ENCODE results near the gene OCEL1. TPM values are rescaled to one million over a fixed set of nuclear protein-coding genes. Genes with fewer than 3 reads are reported as not detected.
A peak's percentile ranks its signal among the peaks of the same experiment; 100 is the strongest.
"Not testable (repeated sequence)": the region's sequence is repeated elsewhere in the genome, so short reads cannot be mapped to it uniquely, and the experiment has no call there.

Gene OCEL1
- total RNA-seq, 1 experiment from 2014 or later = 1.6 TPM

DNA sequence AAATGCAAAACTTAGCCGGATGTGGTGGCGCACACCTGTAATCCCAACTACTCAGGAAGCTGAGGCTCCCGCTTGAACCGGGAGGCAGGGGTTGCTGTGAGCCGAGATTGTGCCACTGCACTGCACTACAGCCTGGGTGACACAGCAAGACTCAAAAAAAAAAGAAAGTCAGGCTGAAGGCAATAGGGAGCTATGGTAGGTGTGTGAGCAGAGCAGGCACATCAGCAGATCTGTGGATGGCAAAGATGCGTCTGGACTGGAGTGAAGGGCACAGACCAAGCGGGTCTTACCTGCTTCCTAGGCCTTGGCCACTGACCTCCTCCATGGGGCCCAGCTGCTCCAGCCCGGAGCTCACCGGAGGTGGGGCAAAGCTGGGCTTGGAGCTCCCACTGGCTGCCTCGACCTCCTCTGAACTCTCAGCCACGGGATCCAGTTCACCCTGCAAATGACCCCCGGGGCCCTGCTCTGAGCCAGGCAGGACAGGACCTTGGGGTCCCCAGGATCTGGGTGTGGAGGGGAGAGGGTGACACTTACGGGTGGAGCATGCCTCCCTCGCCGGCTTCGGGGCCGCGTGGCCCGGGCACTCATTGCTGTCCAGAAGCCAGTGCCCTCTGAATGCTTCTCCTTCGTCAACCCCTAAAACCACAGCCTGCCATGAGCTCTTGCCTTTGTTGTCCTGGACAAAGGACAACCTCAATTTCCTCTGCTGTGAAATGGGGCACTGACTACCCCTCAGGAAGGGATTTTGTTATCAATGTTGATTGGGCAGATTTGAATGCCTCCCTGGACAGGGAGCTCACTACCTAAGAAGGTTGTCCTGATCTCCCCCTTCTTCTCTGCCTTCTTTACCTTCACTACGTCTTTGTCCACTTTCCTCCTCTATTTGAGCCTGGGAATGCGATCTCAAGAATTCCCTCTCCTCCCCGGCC, 38.0 kb downstream of the OCEL1 start:
- no peak for DNase-seq (ENCODE audit: low read depth)

DNA sequence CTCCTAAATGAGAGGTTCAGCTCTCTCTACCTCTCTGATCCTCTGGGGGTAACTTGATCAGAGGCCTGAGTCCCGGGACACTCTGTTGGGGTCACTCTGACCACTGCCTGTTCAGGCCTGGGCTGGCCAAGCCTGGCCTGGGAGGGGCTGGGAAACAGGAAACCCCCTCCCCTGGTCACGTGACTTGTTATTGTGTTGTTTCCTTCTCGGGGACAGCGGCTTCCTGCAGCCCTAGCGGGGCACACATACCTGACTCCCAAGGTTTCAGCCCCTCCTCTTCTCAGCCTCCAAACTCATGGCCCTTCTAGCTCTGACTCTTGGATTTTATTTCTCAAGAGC, 38.6 kb downstream of the OCEL1 start, which contains the start of gene USHBP1:
TSS of gene USHBP1 (minus strand) at position 105 of the 339 bp plus-strand sequence. CDS start 446 bp downstream, outside the sequence.
- no peak for DNase-seq (ENCODE audit: low read depth)

DNA sequence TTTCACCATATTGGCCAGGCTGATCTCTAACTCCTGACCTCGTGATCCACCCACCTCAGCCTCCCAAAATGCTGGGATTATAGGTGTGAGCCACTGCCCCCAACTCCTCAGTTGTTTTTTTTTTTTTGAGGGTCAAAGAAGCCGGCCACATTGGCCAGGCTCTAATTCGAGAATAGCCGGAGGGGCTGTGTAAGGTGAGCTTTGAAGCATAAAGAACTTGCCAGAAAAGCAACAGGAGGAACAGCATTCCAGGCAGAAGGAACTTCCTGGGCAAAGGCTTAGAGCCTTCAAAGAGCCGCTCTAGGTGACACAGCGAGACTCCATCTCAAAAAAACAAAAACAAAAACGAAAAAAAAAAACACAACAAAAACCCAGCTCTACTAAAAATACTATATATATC, 40.0 kb downstream of the OCEL1 start:
- no peak for DNase-seq (ENCODE audit: low read depth)

DNA sequence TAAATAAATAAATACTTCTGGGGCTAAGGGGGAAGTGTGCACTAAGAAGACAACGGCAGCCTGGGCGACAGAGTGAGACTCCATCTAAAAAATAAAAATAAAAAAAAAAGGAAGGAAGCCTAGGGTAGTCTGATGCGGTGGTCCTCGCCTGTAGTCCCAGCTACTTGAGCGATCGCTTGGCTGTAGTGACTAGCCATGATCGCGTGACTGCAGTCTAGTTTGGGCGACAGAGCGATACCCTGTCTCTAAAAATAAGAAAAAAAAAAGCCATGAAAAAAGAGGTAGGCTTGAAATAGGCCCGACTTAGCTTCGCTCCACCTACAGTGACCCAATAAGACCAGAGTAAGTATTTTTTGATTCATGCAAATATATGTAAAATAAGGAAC, 40.6 kb downstream of the OCEL1 start:
- no peak for DNase-seq (ENCODE audit: low read depth)

DNA sequence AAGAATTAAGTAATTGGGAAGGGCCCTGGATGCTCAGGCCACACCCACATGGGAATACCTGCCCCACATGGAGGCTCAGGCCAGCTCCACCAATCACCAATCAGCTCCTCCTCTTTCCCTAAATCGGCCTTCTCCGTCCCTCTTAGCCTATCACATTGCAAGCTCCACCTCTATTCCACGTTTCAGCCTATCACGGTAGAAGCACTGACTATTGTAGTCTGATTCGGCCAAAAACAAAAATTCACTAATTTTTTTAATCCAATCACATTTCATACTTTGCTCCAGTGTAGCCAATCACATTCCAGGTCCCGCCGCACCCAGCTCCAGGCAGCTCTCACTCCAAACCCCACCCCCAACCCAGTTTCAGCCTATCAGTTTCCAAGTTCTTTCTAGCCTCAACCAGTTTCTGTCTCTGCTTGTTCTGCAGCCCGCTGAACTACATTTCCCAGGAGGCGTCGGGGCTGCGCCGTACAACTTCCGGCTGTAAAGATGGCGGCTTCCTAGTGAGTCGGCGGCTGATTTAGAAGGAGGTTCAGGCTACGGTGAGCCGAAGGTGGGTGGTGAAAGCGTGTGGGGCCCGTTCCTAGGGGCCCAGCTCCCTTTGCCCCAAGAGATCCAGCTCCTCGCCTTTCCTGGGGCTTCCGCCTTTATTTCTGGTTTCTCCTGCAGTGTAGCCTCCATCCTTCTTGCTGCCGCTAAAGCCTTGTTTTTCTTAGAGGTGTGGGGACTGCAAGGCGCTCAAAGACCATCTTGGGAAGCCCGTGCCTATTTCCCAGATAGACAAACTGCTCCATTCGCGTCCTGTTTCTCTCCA, 41.2 kb downstream of the OCEL1 start, which contains the start of gene BABAM1:
TSS of gene BABAM1 (plus strand) at position 469 of the 814 bp plus-strand sequence. CDS start 1,364 bp downstream, outside the sequence.
- DNase-seq (ENCODE audit: low read depth) = peak; percentile 98

DNA sequence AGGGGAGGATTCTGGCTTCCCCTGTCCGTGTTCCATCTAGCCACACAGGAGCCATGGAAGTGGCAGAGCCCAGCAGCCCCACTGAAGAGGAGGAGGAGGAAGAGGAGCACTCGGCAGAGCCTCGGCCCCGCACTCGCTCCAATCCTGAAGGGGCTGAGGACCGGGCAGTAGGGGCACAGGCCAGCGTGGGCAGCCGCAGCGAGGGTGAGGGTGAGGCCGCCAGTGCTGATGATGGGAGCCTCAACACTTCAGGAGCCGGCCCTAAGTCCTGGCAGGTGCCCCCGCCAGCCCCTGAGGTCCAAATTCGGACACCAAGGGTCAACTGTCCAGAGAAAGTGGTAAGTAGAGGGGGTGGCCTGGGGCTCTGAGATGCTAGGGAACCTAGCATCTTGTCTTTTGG, 42.7 kb downstream of the OCEL1 start:
- DNase-seq (ENCODE audit: low read depth) = no peak

DNA sequence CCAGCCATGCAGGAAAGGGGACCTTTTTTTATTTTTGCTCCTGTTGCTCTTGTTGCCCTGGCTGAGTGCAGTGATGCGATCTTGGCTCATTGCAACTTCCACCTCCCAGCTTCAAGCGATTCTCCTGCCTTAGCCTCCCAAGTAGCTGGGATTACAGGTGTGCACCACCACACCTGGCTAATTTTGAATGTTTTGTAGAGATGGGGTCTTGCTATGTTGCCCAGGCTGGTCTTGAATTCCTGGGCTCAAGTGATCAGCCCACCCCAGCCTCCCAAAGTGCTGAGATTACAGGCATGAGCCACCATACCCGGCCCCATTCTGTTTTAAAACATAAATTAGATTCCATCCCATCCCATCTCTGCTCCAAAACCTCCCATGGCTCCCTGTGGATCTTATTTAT, 48.9 kb downstream of the OCEL1 start:
- not testable (repeated sequence) for DNase-seq (ENCODE audit: low read depth)

DNA sequence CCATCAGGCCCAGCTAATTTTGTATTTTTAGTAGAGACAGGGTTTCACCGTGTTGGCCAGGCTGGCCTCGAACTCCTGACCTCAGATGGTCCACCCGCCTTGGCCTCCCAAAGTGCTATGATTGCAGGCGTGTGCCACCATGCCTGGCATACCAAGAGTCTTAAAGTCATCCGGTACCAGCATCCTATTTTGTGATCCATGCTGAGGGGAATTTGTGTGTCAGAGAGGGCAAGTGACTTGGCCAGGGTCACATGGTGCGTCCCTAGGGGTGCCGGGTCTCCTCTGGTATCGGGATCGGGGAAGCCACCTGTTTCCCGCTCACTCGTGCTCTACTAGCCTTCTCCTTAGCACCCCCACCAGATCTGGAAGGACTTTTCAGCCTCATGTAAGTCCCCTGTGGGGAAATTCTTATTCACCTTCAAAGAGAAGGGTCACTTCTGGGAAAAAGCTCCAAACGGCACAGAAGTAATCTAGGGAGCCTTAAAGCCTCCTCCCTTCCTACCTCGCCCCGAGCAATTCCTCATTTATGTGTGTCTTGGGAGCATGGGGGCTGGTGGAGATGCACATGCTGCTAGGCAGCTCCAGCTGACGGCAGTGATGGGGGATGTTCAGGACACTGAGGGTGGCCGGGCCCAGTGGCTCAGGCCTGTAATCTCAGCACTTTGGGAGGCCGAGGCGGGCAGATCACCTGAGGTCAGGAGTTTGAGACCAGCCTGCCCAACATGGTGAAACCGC, 49.6 kb downstream of the OCEL1 start:
- DNase-seq (ENCODE audit: low read depth) = no peak

Other genes with a start within 250 kb of the OCEL1 start
- gene CPAMD8, start 199.4 kb upstream of the OCEL1 start, total RNA-seq (2014; rRNA removed; shearing (Covaris generic)) = not detected in 2 replicates
- 11.5 and 17.5 TPM in 2 replicates for gene HAUS8, start 150.8 kb upstream of the OCEL1 start, total RNA-seq (2014; rRNA removed; shearing (Covaris generic))
- gene MYO9B, start 150.4 kb upstream of the OCEL1 start, total RNA-seq (2014; rRNA removed; shearing (Covaris generic)) = 25.0 and 27.5 TPM in 2 replicates
- 25.5 and 33.5 TPM in 2 replicates for gene USE1, start 10.9 kb upstream of the OCEL1 start, total RNA-seq (2014; rRNA removed; shearing (Covaris generic))
- gene NR2F6, start 19.7 kb downstream of the OCEL1 start, total RNA-seq (2014; rRNA removed; shearing (Covaris generic)) = 44.5 and 51.8 TPM in 2 replicates
- gene USHBP1, start 38.5 kb downstream of the OCEL1 start, total RNA-seq (2014; rRNA removed; shearing (Covaris generic)) = not detected in 2 replicates
- 174 and 192 TPM in 2 replicates for gene BABAM1, start 41.2 kb downstream of the OCEL1 start, total RNA-seq (2014; rRNA removed; shearing (Covaris generic))
- gene ANKLE1, start 55.7 kb downstream of the OCEL1 start, total RNA-seq (2014; rRNA removed; shearing (Covaris generic)) = 1.6 and 2.3 TPM in 2 replicates
- 7.6 and 11.6 TPM in 2 replicates for gene ABHD8, start 77.2 kb downstream of the OCEL1 start, total RNA-seq (2014; rRNA removed; shearing (Covaris generic))
- gene MRPL34, start 79.6 kb downstream of the OCEL1 start, total RNA-seq (2014; rRNA removed; shearing (Covaris generic)) = 68.9 and 94.4 TPM in 2 replicates
- 50.1 and 63.0 TPM in 2 replicates for gene DDA1, start 83.3 kb downstream of the OCEL1 start, total RNA-seq (2014; rRNA removed; shearing (Covaris generic))
- 2.5 TPM in 2 replicates for gene ANO8, start 108.6 kb downstream of the OCEL1 start, total RNA-seq (2014; rRNA removed; shearing (Covaris generic))
- gene GTPBP3, start 111.3 kb downstream of the OCEL1 start, total RNA-seq (2014; rRNA removed; shearing (Covaris generic)) = 42.5 and 43.1 TPM in 2 replicates
- gene PLVAP, start 151.1 kb downstream of the OCEL1 start, total RNA-seq (2014; rRNA removed; shearing (Covaris generic)) = not detected in 2 replicates
- 0.69 TPM in 1 of 2 replicates, not detected in the other for gene CCDC194, start 168.0 kb downstream of the OCEL1 start, total RNA-seq (2014; rRNA removed; shearing (Covaris generic))
- 0.83 and 4.4 TPM in 2 replicates for gene BST2, start 179.4 kb downstream of the OCEL1 start, total RNA-seq (2014; rRNA removed; shearing (Covaris generic))
- gene MVB12A, start 193.8 kb downstream of the OCEL1 start, total RNA-seq (2014; rRNA removed; shearing (Covaris generic)) = 82.3 and 102 TPM in 2 replicates
- gene TMEM221, start 222.4 kb downstream of the OCEL1 start, total RNA-seq (2014; rRNA removed; shearing (Covaris generic)) = not detected in 2 replicates
- gene NXNL1, start 234.7 kb downstream of the OCEL1 start, total RNA-seq (2014; rRNA removed; shearing (Covaris generic)) = not detected in 2 replicates
- gene SLC27A1, start 244.3 kb downstream of the OCEL1 start, total RNA-seq (2014; rRNA removed; shearing (Covaris generic)) = 0.98 and 3.7 TPM in 2 replicates